HEK293T (cell line): ENCODE data around the gene M1AP.

Experiments
- CTCF ChIA-PET: fragments of 350-600 bp; formaldehyde crosslinking; extraction: SDS; loops from one replicate; lab custom pipeline; 2021; ENCODE audit warnings: antibody characterized with exemption, inconsistent platforms; lab: Yijun Ruan, JAX
- POLR2A ChIA-PET: fragments of 350-600 bp; formaldehyde crosslinking; extraction: SDS; loops from one replicate; lab custom pipeline; 2020; ENCODE audit warnings: antibody characterized with exemption, inconsistent platforms; lab: Yijun Ruan, JAX
- DNase-seq: peaks from one replicate; pipeline ENCODE4 v3.0.0; 2012; ENCODE audit warnings: mixed read lengths; ENCODE audit errors: extremely low spot score
- FOXA1 ChIP-seq: fragments of 450-650 bp; IDR thresholded peaks from 2 replicates; pipeline ENCODE4 v1.6.1; 2016; ENCODE audit warnings: mild to moderate bottlenecking
- L3MBTL2 ChIP-seq: fragments of 450-650 bp; conservative IDR thresholded peaks from 2 replicates; pipeline ENCODE4 v1.6.1; 2016; ENCODE audit warnings: mild to moderate bottlenecking

The M1AP gene

DNA sequence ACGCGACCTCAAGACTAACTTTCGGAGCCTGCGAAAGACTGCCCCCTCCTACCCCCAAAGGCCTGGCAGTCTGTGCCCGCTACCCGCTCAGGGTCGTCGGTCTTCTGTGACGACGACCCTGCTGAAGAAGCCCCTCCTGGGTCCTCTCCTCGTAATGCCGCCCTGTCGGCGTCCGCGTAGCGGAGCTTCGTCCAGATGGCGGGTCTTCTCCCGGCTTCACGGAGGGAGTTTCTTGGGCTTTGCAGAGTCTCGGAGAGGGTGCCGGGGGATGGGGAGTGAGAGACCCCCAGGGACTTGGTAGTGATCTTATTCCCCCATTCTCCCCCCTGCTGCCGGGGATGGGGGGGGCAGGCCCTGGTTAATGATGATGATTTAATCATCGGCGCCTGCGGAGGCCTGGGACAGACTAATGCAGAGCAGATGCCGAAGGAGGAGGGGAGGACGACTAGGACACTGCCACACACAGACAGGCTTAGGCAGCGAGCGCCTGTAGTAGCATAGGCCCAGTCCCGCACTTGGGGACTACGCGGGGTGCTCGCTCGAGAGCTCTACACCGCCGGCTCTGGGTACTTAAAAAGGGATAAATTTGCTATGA, 140.1 kb downstream of the M1AP start:
- TF ChIP-seq L3MBTL2 (peak; percentile 61), FOXA1 (no peak)
- ChIA-PET CTCF (interaction anchor here (0.9 kb wide), 1 partner anchor 53 kb away, joined by 3 read pairs; the partner anchor contains the start of gene INO80B), POLR2A (interaction anchor here (1.1 to 6.4 kb wide), 14 partner anchors 12 to 83 kb away, joined by 3 to 70 read pairs (median 4); partner anchors contain the start of genes AUP1, CCDC142, DQX1 and HTRA2)
- peak; percentile 39 for DNase-seq
